Spinal cord (tissue), 10 donors: Measurements from ENCODE around the gene ZNF433. TPM values are rescaled to one million over a fixed set of nuclear protein-coding genes. Genes with fewer than 3 reads are reported as not detected.
A peak's percentile ranks its signal among the peaks of the same experiment; 100 is the strongest.
"Not testable (repeated sequence)": the region's sequence is repeated elsewhere in the genome, so short reads cannot be mapped to it uniquely, and the experiment has no call there.

Experiments
- DNase-seq, 6 donors: peaks; one replicate each; pipeline versions ENCODE4 v3.0.0 to v3.0.0-alpha.2; 2013 to 2015; ENCODE audit warnings: low spot score in 6 of 6, low read depth in 4 of 6
- H3K27ac ChIP-seq: one replicate; pipeline ENCODE4 v1.5.1; 2013; ENCODE audit warnings: low read depth, low read length, control low read depth
- H3K27me3 ChIP-seq: one replicate; pipeline ENCODE4 v1.6.1; 2013; ENCODE audit warnings: low read length; ENCODE audit not compliant: control insufficient read depth, insufficient read depth
- H3K36me3 ChIP-seq: one replicate; pipeline ENCODE4 v1.6.1; 2013; ENCODE audit warnings: low read length; ENCODE audit not compliant: control insufficient read depth, insufficient read depth
- H3K4me1 ChIP-seq: one replicate; pipeline ENCODE4 v1.6.1; 2013; ENCODE audit warnings: low read length; ENCODE audit not compliant: control insufficient read depth, insufficient read depth
- H3K4me3 ChIP-seq: one replicate; pipeline ENCODE4 v1.5.1; 2013; ENCODE audit warnings: low read depth, low read length, control low read depth
- H3K9me3 ChIP-seq: one replicate; pipeline ENCODE4 v1.6.1; 2013; ENCODE audit warnings: low read length; ENCODE audit not compliant: control insufficient read depth, insufficient read depth
- WGBS: methylation state at CpG from one replicate; pipeline ENCODE4 v1.1.5; 2013; ENCODE audit warnings: missing lambda C conversion rate; ENCODE audit not compliant: insufficient coverage; 5-methylcytosine and 5-hydroxymethylcytosine counted together
- long read RNA-seq, 4 donors: transcript quantifications; one replicate each; lab custom pipeline, GENCODE V29; 2026
- polyA plus RNA-seq, 2 donors: library from polyadenylated mRNA; unstranded; fragments of 120-200 nt; gene quantifications; one replicate each; pipeline ENCODE4 v1.2.1, GENCODE V29; 2013; ENCODE audit not compliant: insufficient read length in 2 of 2
- total RNA-seq, 2 donors: library from RNA; depleted of rRNA in 1 of 2; stranded (reverse); fragments of 120-200 nt in 1 of 2; fragments of >200 nt in 1 of 2; gene quantifications; one replicate each; pipeline versions ENCODE4 v1.2.3 to v1.2.4, GENCODE V29; 2013 to 2014
- donor health status: healthy.

The ZNF433 gene
- 10 to 100 TPM; 13.3 to 21.1 TPM for total RNA-seq
- 10 to 100 TPM in 1 of 2 donors, 1 to 10 TPM in 1; 7.7 to 11.9 TPM for polyA plus RNA-seq
- long read RNA-seq, donor 1, partial matches to known transcripts = 0 of 6 reads
- long read RNA-seq, donor 1, other reads (novel, unspliced or antisense) = 0 of 6 reads
- long read RNA-seq, donor 2, partial matches to known transcripts = 0 of 1 reads
- long read RNA-seq, donor 2, other reads (novel, unspliced or antisense) = 0 of 1 reads
- long read RNA-seq, donor 3, partial matches to known transcripts = 0 of 3 reads
- long read RNA-seq, donor 3, other reads (novel, unspliced or antisense) = 0 of 3 reads
- long read RNA-seq, donor 4, partial matches to known transcripts = 0 of 6 reads
- long read RNA-seq, donor 4, other reads (novel, unspliced or antisense) = 0 of 6 reads

- WGBS = under 1% methylated on average over 67 of the region's 68 CpGs
- peak; percentile 83 to 98 (median 92) for DNase-seq
Observed at GRCh38 chr19:12035220-12036172, at the start of gene ZNF433. Gene ZNF433, minus strand, starts transcription at chr19:12035679. Its CDS starts 140 bp downstream, at chr19:12035539.

GRCh38 chr19:12083336-12083735, 47.9 kb upstream of the ZNF433 start:
- H3K4me3 ChIP-seq, H3K9me3 ChIP-seq, H3K27ac ChIP-seq, H3K27me3 ChIP-seq, DNase-seq, H3K4me1 ChIP-seq: not testable (repeated sequence)
- peaks cover 21% of the 10 kb centered on the region for H3K36me3 ChIP-seq
- no CpG with 5 or more reads among the region's 6 CpGs for WGBS

More at GRCh38 chr19:12035220-12036172, at the start of gene ZNF433:
- Histone ChIP-seq H3K4me1 (peaks cover 3% of the 10 kb centered on the region), H3K27me3 (no peaks in the 10 kb centered on the region), H3K9me3 (no peaks in the 10 kb centered on the region), H3K27ac (peak within 1 kb of the TSS; percentile 92), H3K4me3 (peak within 1 kb of the TSS; percentile 74), H3K36me3 (no peaks in the 10 kb centered on the region)

GRCh38 chr19:12077375-12077774, 41.9 kb upstream of the ZNF433 start:
- Histone ChIP-seq H3K4me1 (no peaks in the 10 kb centered on the region), H3K9me3 (peaks cover 52% of the 10 kb centered on the region), H3K4me3 (no peak overlapping the region), H3K36me3 (peaks cover 52% of the 10 kb centered on the region), H3K27me3 (no peaks in the 10 kb centered on the region), H3K27ac (no peak overlapping the region)
- no CpG with 5 or more reads among the region's 3 CpGs for WGBS
- no peak for DNase-seq

GRCh38 chr19:12076331-12076730, 40.9 kb upstream of the ZNF433 start:
- peaks cover 52% of the 10 kb centered on the region for H3K36me3 ChIP-seq

GRCh38 chr19:12075538-12076139, 40.2 kb upstream of the ZNF433 start:
- WGBS = no CpG with 5 or more reads among the region's 3 CpGs
- Histone ChIP-seq H3K4me1 (no peaks in the 10 kb centered on the region), H3K9me3 (peaks cover 56% of the 10 kb centered on the region), H3K4me3 (no peak overlapping the region), H3K27me3 (no peaks in the 10 kb centered on the region), H3K27ac (no peak overlapping the region), H3K36me3 (peaks cover 52% of the 10 kb centered on the region)
- no peak for DNase-seq

More at GRCh38 chr19:12076331-12076730, 40.9 kb upstream of the ZNF433 start:
- H3K27me3 ChIP-seq, H3K4me1 ChIP-seq, DNase-seq, H3K4me3 ChIP-seq, H3K27ac ChIP-seq: not testable (repeated sequence)
- WGBS = no CpG with 5 or more reads among the region's 3 CpGs
- peaks cover 53% of the 10 kb centered on the region for H3K9me3 ChIP-seq

- peaks cover 2% of the 10 kb centered on the region for H3K9me3 ChIP-seq
- peaks cover 7% of the 10 kb centered on the region for H3K36me3 ChIP-seq
- peaks cover 15% of the 10 kb centered on the region for H3K4me1 ChIP-seq
- peak; percentile 84 to 96 (median 89) for DNase-seq
- no peaks in the 10 kb centered on the region for H3K27me3 ChIP-seq
- H3K27ac ChIP-seq = peak within 1 kb of the TSS; percentile 98
- under 1% methylated on average over 63 of the region's 66 CpGs for WGBS
- H3K4me3 ChIP-seq = peak within 1 kb of the TSS; percentile 93
Observed at GRCh38 chr19:12064590-12065538, 29.4 kb upstream of the ZNF433 start, which contains the start of gene ZNF844. Gene ZNF844, plus strand, starts transcription at chr19:12064731. Its CDS starts 143 bp downstream, at chr19:12064874.

GRCh38 chr19:12055784-12056183, 20.3 kb upstream of the ZNF433 start:
- Histone ChIP-seq H3K9me3 (no peaks in the 10 kb centered on the region), H3K27me3 (no peaks in the 10 kb centered on the region), H3K4me3 (no peak overlapping the region), H3K4me1 (peaks cover 24% of the 10 kb centered on the region), H3K27ac (no peak overlapping the region), H3K36me3 (no peaks in the 10 kb centered on the region)
- WGBS = 79% methylated on average over 5 of the region's 5 CpGs
- DNase-seq = no peak

GRCh38 chr19:12052497-12053169, 17.2 kb upstream of the ZNF433 start, which contains the start of gene ZNF878:
Gene ZNF878, minus strand, starts transcription at chr19:12052961. Its CDS starts 160 bp downstream, at chr19:12052801.
- Histone ChIP-seq H3K27me3 (no peaks in the 10 kb centered on the region), H3K27ac (peak within 1 kb of the TSS; percentile 90), H3K36me3 (no peaks in the 10 kb centered on the region), H3K4me3 (peak within 1 kb of the TSS; percentile 70), H3K9me3 (no peaks in the 10 kb centered on the region), H3K4me1 (peaks cover 17% of the 10 kb centered on the region)
- DNase-seq = peak in 5 of 6 donors; percentile 72 to 96 (median 86)
- 0% methylated on average over 46 of the region's 46 CpGs for WGBS
